ENCODE measurements around the gene GRB10.
"Not testable (repeated sequence)": the region's sequence is repeated elsewhere in the genome, so short reads cannot be mapped to it uniquely, and the experiment has no call there.

GRB10 gene

DNA sequence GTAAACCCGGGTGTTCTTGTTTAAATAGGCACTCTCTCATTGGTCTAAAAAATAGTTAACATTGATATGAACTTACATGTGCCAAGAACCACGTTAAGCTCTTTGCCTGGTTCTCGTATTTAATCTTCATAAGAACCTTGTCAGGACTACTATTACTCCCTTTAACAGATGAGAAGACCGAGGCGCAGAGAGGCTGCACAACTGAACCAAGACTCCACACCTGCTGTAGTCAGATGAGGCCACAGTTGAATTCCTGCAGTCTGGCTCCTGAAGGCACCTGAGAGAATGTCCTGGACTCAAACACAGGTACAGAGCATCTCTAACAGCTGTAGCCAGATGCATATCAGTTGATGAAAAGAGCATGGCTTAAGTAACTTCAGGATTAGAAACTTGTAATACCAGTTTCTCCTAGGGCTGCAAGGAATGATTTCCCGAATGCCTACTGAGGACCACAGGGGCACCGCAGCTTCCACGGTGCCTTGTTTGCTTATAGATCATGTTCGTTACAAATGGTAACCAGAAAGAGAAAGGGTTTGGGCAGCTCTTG, 227.0 kb downstream of the GRB10 start:
- DNase-seq (ENCODE audit: low spot score in 2 of 2) (no peak), ATAC-seq (replicated peaks; ENCODE audit: extremely low read depth, poor library complexity, severe bottlenecking) (no peak)
- H3K36me3 Mint-ChIP-seq (ENCODE audit: insufficient read depth): peaks cover 1% of the 10 kb centered on the region
- no peak overlapping the region for H3K4me3 Mint-ChIP-seq
- H3K4me1 Mint-ChIP-seq: no peaks in the 10 kb centered on the region
- peaks cover 73% of the 10 kb centered on the region for H3K27me3 Mint-ChIP-seq
- no peak overlapping the region for H3K27ac Mint-ChIP-seq (ENCODE audit: low read depth)
- H3K9me3 Mint-ChIP-seq: no peaks in the 10 kb centered on the region

DNA sequence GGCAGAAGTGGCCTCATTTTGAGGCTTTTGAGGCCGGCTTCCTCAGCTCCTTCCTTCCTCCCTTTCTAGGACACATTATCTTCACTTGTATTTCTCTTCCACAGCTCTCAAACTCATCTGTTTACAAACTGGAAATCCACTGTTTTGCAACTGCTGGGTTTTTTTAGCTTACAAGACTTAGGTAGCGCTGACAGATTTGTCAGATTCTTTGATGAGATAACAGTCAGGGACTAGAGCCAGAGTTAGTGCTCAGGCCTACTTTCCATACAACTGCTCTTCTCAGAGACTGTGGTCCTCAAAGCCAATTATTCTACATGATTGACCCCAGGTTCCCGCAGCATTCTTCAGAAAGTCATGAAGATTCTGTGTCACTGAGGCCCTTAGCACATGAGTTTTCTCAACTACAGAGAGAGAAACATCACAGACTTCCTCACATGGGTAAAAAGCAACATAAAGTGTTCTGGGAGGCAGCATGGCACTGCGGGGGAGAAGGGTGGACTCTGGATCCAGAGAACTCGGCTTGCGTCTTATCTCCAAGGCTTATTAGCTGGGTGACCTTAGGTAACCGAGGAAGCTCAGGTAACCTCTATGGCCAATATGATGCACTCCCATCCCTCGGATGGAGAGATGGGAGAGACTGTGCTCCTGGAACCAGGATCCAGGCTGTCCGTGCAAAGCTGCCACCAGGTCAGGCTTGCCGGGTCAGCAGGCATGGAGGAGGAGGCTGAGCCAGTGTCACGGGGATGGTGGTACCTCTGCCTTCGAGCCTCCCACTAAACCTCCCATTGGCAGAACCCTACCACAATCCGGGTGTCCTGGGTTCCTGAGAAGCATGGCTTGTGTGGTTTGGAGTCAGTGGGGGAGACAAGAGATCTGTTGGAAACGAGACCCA, 228.0 kb downstream of the GRB10 start:
- peaks cover 73% of the 10 kb centered on the region for H3K27me3 Mint-ChIP-seq
- H3K4me1 Mint-ChIP-seq: no peaks in the 10 kb centered on the region
- no peaks in the 10 kb centered on the region for H3K9me3 Mint-ChIP-seq
- no peak overlapping the region for H3K27ac Mint-ChIP-seq (ENCODE audit: low read depth)
- ATAC-seq (replicated peaks; ENCODE audit: extremely low read depth, poor library complexity, severe bottlenecking) (no peak), DNase-seq (ENCODE audit: low spot score in 2 of 2) (no peak)
- no peak overlapping the region for H3K4me3 Mint-ChIP-seq
- peaks cover 1% of the 10 kb centered on the region for H3K36me3 Mint-ChIP-seq (ENCODE audit: insufficient read depth)

DNA sequence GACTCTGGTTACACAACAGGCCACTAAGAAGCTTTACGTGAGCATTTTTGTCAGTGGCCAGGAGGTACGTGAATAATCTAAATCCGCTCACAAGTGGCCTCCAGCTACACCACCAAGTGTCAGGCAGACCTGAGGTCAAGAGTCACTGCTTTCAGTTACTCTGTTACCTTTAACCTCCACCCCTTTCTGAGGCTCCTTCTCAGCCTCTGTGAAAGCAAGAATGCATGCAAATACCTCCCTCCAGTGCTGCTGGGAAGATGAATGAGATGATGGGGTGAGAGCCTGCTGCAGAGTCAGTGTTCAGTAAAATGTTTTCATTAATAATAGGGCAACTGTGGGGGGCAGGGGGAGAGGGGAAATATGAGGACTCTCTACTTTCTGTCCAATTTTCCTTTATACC, 228.7 kb downstream of the GRB10 start:
- peaks cover 1% of the 10 kb centered on the region for H3K36me3 Mint-ChIP-seq (ENCODE audit: insufficient read depth)
- DNase-seq (ENCODE audit: low spot score in 2 of 2) (no peak), ATAC-seq (replicated peaks; ENCODE audit: extremely low read depth, poor library complexity, severe bottlenecking) (no peak)
- H3K27ac Mint-ChIP-seq (ENCODE audit: low read depth): no peak overlapping the region
- H3K27me3 Mint-ChIP-seq: peaks cover 69% of the 10 kb centered on the region
- no peaks in the 10 kb centered on the region for H3K9me3 Mint-ChIP-seq
- H3K4me1 Mint-ChIP-seq: no peaks in the 10 kb centered on the region
- no peak overlapping the region for H3K4me3 Mint-ChIP-seq

DNA sequence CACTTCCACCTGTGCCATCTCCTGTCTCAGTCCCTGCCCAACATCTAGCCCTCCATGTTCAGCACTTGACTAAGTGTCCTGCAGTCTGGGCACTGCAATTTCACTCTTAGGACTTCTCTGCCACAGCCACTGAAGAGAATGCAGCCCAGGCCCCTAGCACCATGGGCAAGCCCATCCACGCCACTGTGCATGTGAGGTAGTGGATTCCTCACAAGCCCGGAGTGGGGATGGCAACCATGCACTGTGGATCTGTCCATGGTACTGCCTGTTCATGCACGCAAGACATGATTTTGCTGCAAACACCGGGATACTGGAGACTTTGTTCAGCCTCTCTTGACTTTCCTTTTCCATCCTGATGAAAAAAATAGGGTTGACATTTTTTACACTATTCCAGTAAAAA, 229.8 kb downstream of the GRB10 start:
- H3K9me3 Mint-ChIP-seq: no peaks in the 10 kb centered on the region
- H3K27me3 Mint-ChIP-seq: peaks cover 58% of the 10 kb centered on the region
- H3K27ac Mint-ChIP-seq (ENCODE audit: low read depth): no peak overlapping the region
- H3K36me3 Mint-ChIP-seq (ENCODE audit: insufficient read depth): peaks cover 1% of the 10 kb centered on the region
- no peaks in the 10 kb centered on the region for H3K4me1 Mint-ChIP-seq
- no peak overlapping the region for H3K4me3 Mint-ChIP-seq
- DNase-seq (ENCODE audit: low spot score in 2 of 2) (no peak), ATAC-seq (replicated peaks; ENCODE audit: extremely low read depth, poor library complexity, severe bottlenecking) (no peak)

DNA sequence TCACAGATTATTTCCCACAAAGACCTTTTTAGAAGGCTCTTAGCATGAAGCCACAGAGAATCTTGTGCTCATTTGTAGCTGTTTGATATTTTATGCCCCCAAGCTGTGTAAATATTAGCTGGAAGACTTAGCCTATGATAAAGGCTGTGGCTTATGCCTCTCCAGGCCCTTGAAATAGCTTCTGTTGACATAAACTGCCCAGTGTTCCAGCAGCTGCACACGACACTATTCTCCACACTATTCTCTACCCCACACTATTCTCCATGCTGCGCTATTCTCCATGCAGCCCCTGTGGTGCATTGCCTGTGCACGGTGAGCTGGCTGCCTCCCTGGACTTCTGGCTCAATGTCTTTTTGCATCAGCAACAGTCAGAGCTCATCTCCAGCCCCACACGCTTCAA, 230.6 kb downstream of the GRB10 start:
- Mint-ChIP-seq H3K36me3 (ENCODE audit: insufficient read depth) (peaks cover 1% of the 10 kb centered on the region), H3K4me3 (no peak overlapping the region), H3K27ac (ENCODE audit: low read depth) (no peak overlapping the region), H3K4me1 (no peaks in the 10 kb centered on the region), H3K9me3 (no peaks in the 10 kb centered on the region), H3K27me3 (peaks cover 50% of the 10 kb centered on the region)
- no peak for ATAC-seq (replicated peaks; ENCODE audit: extremely low read depth, poor library complexity, severe bottlenecking)
- no peak for DNase-seq (ENCODE audit: low spot score in 2 of 2)

DNA sequence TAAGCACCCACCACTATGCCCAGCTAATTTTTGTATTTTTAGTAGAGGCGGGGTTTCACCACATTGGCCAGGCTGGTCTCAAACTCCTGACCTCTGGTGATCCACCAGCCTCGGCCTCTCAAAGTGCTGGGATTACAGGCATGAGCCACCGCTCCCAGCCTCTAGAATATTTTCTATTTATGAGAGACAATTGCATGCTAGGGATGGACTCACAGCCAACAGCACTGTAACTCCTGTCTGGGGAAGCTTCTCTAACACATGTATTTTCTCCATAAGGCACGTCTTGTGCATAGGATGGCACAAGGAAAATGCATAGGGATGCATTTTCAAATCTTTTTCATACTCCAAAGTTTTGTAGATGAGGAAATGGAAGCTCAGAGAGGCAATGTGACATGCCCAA, 237.1 kb downstream of the GRB10 start:
- DNase-seq (ENCODE audit: low spot score in 2 of 2); H3K4me3 Mint-ChIP-seq; H3K27ac Mint-ChIP-seq (ENCODE audit: low read depth); H3K4me1 Mint-ChIP-seq; H3K9me3 Mint-ChIP-seq; ATAC-seq (replicated peaks; ENCODE audit: extremely low read depth, poor library complexity, severe bottlenecking); H3K36me3 Mint-ChIP-seq (ENCODE audit: insufficient read depth): not testable (repeated sequence)
- peaks cover 23% of the 10 kb centered on the region for H3K27me3 Mint-ChIP-seq

DNA sequence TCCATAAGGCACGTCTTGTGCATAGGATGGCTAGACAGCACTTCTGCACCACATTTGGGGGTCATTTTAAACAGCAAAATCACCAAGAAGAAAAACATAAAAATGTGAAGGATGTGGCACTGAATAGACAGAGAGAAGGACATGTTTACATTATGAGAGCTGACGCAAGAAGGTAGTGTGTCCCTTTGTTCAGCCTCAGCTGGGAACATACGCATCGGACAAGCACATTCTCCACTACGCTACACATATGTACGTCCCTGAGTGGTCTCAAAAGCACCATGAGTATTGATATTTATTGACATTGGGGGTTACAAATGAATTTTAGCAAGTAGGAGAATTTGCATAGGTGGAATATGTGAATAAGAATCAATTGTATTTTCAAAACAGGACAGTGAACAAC, 237.7 kb downstream of the GRB10 start:
- H3K4me3 Mint-ChIP-seq: no peak overlapping the region
- no peaks in the 10 kb centered on the region for H3K4me1 Mint-ChIP-seq
- peaks cover 23% of the 10 kb centered on the region for H3K27me3 Mint-ChIP-seq
- no peak overlapping the region for H3K27ac Mint-ChIP-seq (ENCODE audit: low read depth)
- no peak for DNase-seq (ENCODE audit: low spot score in 2 of 2)
- H3K9me3 Mint-ChIP-seq: no peaks in the 10 kb centered on the region
- no peak for ATAC-seq (replicated peaks; ENCODE audit: extremely low read depth, poor library complexity, severe bottlenecking)
- no peaks in the 10 kb centered on the region for H3K36me3 Mint-ChIP-seq (ENCODE audit: insufficient read depth)

DNA sequence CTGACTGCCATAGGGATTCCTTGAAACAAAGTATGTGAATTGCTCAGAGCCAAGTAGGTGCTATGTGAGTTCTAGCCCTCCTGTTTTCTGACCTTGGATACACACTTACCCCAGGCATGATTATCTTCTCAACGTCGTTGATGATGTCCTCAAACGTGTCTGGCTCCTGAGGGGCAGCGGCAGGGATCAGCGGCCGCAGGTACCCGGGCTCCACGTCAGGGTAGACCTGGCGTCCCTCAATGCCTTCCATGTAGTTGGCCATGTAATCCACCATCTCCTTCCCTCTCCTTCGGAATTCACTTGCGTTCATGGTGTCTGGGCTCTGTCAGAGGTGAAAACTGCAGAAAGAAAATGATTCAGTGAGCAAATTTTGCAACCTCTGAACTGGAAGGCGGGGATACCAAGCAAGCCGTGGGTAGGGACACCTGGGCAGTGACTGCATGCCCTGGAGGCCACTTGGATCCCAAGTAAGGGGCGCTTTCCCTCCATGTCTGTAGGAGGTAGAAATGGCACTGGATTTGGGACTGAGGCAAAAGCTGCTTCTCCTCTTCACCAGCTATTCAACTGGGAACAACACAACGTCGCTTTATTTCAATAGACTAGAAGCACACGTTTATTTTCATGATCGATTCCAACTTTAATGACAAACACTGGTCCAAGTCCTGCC, 238.8 kb downstream of the GRB10 start:
- H3K36me3 Mint-ChIP-seq (ENCODE audit: insufficient read depth): no peaks in the 10 kb centered on the region
- DNase-seq (ENCODE audit: low spot score in 2 of 2) (no peak), ATAC-seq (replicated peaks; ENCODE audit: extremely low read depth, poor library complexity, severe bottlenecking) (no peak)
- no peaks in the 10 kb centered on the region for H3K4me1 Mint-ChIP-seq
- peaks cover 23% of the 10 kb centered on the region for H3K27me3 Mint-ChIP-seq
- H3K27ac Mint-ChIP-seq (ENCODE audit: low read depth): no peak overlapping the region
- H3K4me3 Mint-ChIP-seq: no peak overlapping the region
- no peaks in the 10 kb centered on the region for H3K9me3 Mint-ChIP-seq

DNA sequence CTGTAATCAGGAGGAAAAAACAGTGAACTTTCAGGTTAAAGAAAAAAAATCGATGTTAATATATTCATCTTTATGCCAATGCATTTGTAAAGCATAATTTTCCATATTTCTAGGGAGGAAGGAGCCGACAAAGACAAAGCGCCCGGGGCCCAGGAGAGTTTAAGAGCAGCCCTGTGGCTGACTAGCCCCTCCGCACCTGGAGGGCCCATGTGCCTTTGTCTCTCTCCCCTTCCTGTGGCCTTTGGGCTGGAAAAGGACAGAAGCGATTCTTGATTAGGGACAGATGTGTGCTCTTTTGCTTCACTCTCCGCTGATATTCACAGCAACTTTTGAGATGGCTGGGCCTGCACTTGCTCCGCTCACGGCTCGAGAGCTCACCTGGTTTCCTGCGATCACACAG, 240.6 kb downstream of the GRB10 start:
- no peak for DNase-seq (ENCODE audit: low spot score in 2 of 2)
- H3K4me1 Mint-ChIP-seq: no peaks in the 10 kb centered on the region
- H3K9me3 Mint-ChIP-seq: no peaks in the 10 kb centered on the region

DNA sequence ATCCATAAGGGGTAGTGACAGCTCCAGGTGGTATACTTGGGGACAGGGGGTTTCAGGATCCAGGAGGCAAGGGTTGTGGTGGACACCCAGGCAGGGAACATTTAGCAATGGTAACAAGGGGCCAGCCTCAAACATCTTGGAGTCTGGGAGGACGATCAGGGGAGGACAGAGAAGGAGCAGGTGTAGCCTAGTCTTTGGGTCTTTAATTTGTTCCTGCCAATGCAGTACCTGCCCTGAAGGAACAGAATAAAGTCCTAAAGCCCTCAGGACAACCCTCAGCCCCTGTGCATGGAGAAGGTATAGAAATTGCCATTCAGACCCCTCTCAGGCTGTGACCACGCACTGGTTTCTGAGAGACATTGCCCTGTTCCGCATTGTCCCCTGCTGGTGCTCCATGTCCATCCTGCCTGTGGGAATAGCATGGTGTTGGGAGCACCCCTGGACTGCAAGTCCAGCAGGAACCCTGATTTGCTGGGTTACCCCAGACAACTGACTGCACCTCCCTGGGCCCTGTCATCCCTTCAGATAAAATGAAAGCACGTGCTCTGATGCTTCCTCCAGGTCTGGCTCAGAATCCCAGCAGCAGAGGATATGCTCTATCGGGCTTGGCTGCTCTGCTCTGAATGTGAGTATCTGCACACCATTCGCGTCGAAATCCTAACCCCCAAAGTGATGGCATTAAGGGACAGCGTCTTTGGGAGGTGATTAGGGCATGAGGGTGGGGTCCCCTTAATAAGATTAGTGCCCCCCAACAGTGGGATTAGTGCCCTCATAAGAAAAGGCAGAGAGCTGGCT, 241.7 kb downstream of the GRB10 start:
- Mint-ChIP-seq H3K4me1 (no peaks in the 10 kb centered on the region), H3K9me3 (no peaks in the 10 kb centered on the region), H3K27me3 (peaks cover 17% of the 10 kb centered on the region), H3K4me3 (no peak overlapping the region), H3K36me3 (ENCODE audit: insufficient read depth) (no peaks in the 10 kb centered on the region), H3K27ac (ENCODE audit: low read depth) (no peak overlapping the region)
- ATAC-seq (replicated peaks; ENCODE audit: extremely low read depth, poor library complexity, severe bottlenecking) (no peak), DNase-seq (ENCODE audit: low spot score in 2 of 2) (no peak)

More for the DNA sequence above, 240.6 kb downstream of the GRB10 start:
- Mint-ChIP-seq H3K27me3 (peaks cover 23% of the 10 kb centered on the region), H3K4me3 (no peak overlapping the region), H3K27ac (ENCODE audit: low read depth) (no peak overlapping the region), H3K36me3 (ENCODE audit: insufficient read depth) (no peaks in the 10 kb centered on the region)
- ATAC-seq (replicated peaks; ENCODE audit: extremely low read depth, poor library complexity, severe bottlenecking): no peak

Measured in central memory CD8-positive, alpha-beta T cell (primary cell).